HG03521 (cell line): ENCODE results near the gene MRPS26.
"Not testable (repeated sequence)": the region's sequence is repeated elsewhere in the genome, so short reads cannot be mapped to it uniquely, and the experiment has no call there.

Source experiments
- ATAC-seq: cut with Tn5 transposase; IDR thresholded peaks from one replicate; pipeline ENCODE4 v1.9.1; 2021; ENCODE audit warnings: mild to moderate bottlenecking, moderate library complexity; ENCODE audit not compliant: unreplicated experiment

MRPS26 gene

GRCh38 chr20:3045816-3046676, at the start of gene MRPS26:
TSS of gene MRPS26 (plus strand) at chr20:3046052. CDS start at chr20:3046069, 17 bp downstream.
- ATAC-seq = peak; percentile 85

GRCh38 chr20:2998728-2999127, 47.1 kb upstream of the MRPS26 start:
- no peak for ATAC-seq

- ATAC-seq = no peak
Measured at GRCh38 chr20:3000852-3001523, 44.9 kb upstream of the MRPS26 start.

GRCh38 chr20:3003416-3003815, 42.4 kb upstream of the MRPS26 start:
- ATAC-seq = no peak

GRCh38 chr20:3010985-3011723, 34.7 kb upstream of the MRPS26 start:
- ATAC-seq = no peak

- no peak for ATAC-seq
Measured at GRCh38 chr20:3011752-3012151, 34.1 kb upstream of the MRPS26 start.

- ATAC-seq = no peak
Measured at GRCh38 chr20:3013771-3014170, 32.1 kb upstream of the MRPS26 start.

- no peak for ATAC-seq
Measured at GRCh38 chr20:3014179-3014578, 31.7 kb upstream of the MRPS26 start.

- no peak for ATAC-seq
Measured at GRCh38 chr20:3014662-3015061, 31.2 kb upstream of the MRPS26 start.

GRCh38 chr20:3015302-3015701, 30.6 kb upstream of the MRPS26 start:
- not testable (repeated sequence) for ATAC-seq

GRCh38 chr20:3021327-3021726, 24.5 kb upstream of the MRPS26 start:
- ATAC-seq = no peak

- ATAC-seq = no peak
Measured at GRCh38 chr20:3021777-3022176, 24.1 kb upstream of the MRPS26 start.

GRCh38 chr20:3022559-3023490, 23.0 kb upstream of the MRPS26 start:
- ATAC-seq = not testable (repeated sequence)

- no peak for ATAC-seq
Measured at GRCh38 chr20:3027987-3028386, 17.9 kb upstream of the MRPS26 start.

- ATAC-seq = no peak
Measured at GRCh38 chr20:3031524-3032147, 14.2 kb upstream of the MRPS26 start.

GRCh38 chr20:3032624-3033023, 13.2 kb upstream of the MRPS26 start:
- ATAC-seq = no peak

GRCh38 chr20:3037654-3038053, 8.2 kb upstream of the MRPS26 start:
- no peak for ATAC-seq

- no peak for ATAC-seq
Measured at GRCh38 chr20:3038454-3038853, 7.4 kb upstream of the MRPS26 start.

GRCh38 chr20:3039426-3039825, 6.4 kb upstream of the MRPS26 start:
- no peak for ATAC-seq

- ATAC-seq = no peak
Measured at GRCh38 chr20:3040086-3040485, 5.8 kb upstream of the MRPS26 start.
